Neutrophil (primary cell): ENCODE measurements around the gene TBC1D5.
"Not testable (repeated sequence)": the region's sequence is repeated elsewhere in the genome, so short reads cannot be mapped to it uniquely, and the experiment has no call there.

ENCODE experiments used
- H3K27ac ChIP-seq: fragments of 200-600 bp; sonication (generic); 2 replicates; pipeline ENCODE4 v1.5.1; 2016; ENCODE audit warnings: mild to moderate bottlenecking, moderate library complexity
- H3K27me3 ChIP-seq: fragments of 200-600 bp; sonication (generic); 2 replicates; pipeline ENCODE4 v1.6.0; 2016; ENCODE audit warnings: mild to moderate bottlenecking
- H3K36me3 ChIP-seq: fragments of 200-600 bp; sonication (generic); 2 replicates; pipeline ENCODE4 v1.5.1; 2017
- H3K4me1 ChIP-seq, 2 experiments: fragments of 200-600 bp in 1 of 2; sonication (generic) in 1 of 2; 1 replicate in 1 of 2; 2 replicates in 1 of 2; pipeline versions ENCODE4 v1.5.1 to v1.6.1; 2013 to 2016; ENCODE audit warnings: low read depth in 1 of 2, low read length in 1 of 2, mild to moderate bottlenecking in 1 of 2, moderate library complexity in 1 of 2; ENCODE audit not compliant: control insufficient read depth in 1 of 2, insufficient read depth in 1 of 2
- H3K4me3 ChIP-seq, 2 experiments: fragments of 200-600 bp in 1 of 2; sonication (generic) in 1 of 2; 1 replicate in 1 of 2; 2 replicates in 1 of 2; pipeline ENCODE4 v1.5.1; 2013 to 2016; ENCODE audit warnings: low read depth in 1 of 2, low read length in 1 of 2, mild to moderate bottlenecking in 1 of 2, moderate library complexity in 1 of 2
- H3K9me3 ChIP-seq: fragments of 200-600 bp; sonication (generic); 2 replicates; pipeline ENCODE4 v1.5.1; 2016
- TF ChIP-seq, protein P1 (sequence below): fragments of 200-600 bp; sonication (generic); IDR thresholded peaks from 2 replicates; pipeline ENCODE4 v1.5.1; 2016; ENCODE audit warnings: antibody characterized with exemption

TBC1D5 gene

DNA sequence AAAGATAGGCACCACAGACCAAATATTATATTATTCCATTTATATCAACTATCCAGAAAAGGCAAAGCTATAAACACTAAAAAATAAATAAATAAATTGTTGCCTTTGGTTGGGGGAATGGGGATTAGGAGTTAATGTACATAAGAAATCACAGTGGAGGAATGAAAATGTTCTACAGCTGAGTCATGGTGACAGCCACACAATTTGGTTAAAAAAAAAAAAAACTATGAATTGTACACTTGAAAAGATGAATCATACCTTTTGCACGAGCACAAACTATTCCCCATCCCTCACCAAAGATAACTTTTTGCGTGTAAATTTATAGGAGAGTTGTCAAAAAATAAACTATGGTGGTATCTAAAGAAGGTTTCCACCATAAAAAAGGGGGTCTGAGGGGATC, 103.2 kb downstream of the TBC1D5 start:
- TF ChIP-seq, protein P1, sequence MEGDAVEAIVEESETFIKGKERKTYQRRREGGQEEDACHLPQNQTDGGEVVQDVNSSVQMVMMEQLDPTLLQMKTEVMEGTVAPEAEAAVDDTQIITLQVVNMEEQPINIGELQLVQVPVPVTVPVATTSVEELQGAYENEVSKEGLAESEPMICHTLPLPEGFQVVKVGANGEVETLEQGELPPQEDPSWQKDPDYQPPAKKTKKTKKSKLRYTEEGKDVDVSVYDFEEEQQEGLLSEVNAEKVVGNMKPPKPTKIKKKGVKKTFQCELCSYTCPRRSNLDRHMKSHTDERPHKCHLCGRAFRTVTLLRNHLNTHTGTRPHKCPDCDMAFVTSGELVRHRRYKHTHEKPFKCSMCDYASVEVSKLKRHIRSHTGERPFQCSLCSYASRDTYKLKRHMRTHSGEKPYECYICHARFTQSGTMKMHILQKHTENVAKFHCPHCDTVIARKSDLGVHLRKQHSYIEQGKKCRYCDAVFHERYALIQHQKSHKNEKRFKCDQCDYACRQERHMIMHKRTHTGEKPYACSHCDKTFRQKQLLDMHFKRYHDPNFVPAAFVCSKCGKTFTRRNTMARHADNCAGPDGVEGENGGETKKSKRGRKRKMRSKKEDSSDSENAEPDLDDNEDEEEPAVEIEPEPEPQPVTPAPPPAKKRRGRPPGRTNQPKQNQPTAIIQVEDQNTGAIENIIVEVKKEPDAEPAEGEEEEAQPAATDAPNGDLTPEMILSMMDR = no peak
- Histone ChIP-seq H3K4me3 (no peak overlapping the region), H3K36me3 (no peaks in the 10 kb centered on the region), H3K27me3 (no peaks in the 10 kb centered on the region), H3K9me3 (no peaks in the 10 kb centered on the region), H3K4me1 (peaks cover 0 to 11% of the 10 kb centered on the region in 2 experiments), H3K27ac (no peak overlapping the region)

GRCh38 chr3:17638356-17638755, 104.1 kb downstream of the TBC1D5 start:
- Histone ChIP-seq H3K27me3 (no peaks in the 10 kb centered on the region), H3K36me3 (no peaks in the 10 kb centered on the region), H3K4me3 (no peak overlapping the region), H3K9me3 (no peaks in the 10 kb centered on the region), H3K4me1 (peaks cover 0 to 11% of the 10 kb centered on the region in 2 experiments), H3K27ac (no peak overlapping the region)
- TF ChIP-seq, protein P1 = no peak

DNA sequence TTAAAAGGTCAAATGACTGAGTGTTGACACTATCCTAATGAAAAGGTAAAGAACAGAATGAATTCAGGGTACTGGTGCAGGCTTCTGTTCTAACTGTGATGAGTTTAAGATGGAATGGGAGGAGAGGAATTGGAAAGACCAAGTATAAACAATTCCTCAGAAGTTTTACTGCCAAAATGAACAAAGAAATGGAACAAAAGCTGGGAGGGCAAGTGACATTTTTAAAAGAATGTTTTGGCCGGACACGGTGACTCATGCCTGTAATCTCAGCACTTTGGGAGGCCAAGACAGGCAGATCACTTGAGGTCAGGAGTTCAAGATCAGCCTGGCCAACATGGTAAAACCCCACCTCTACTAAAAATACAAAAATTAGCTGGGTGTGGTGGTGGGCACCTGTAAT, 106.8 kb downstream of the TBC1D5 start:
- not testable (repeated sequence) for H3K4me3 ChIP-seq, H3K36me3 ChIP-seq, H3K27me3 ChIP-seq, H3K27ac ChIP-seq, H3K9me3 ChIP-seq
- H3K4me1 ChIP-seq = peaks cover 10 to 26% of the 10 kb centered on the region in 2 experiments

DNA sequence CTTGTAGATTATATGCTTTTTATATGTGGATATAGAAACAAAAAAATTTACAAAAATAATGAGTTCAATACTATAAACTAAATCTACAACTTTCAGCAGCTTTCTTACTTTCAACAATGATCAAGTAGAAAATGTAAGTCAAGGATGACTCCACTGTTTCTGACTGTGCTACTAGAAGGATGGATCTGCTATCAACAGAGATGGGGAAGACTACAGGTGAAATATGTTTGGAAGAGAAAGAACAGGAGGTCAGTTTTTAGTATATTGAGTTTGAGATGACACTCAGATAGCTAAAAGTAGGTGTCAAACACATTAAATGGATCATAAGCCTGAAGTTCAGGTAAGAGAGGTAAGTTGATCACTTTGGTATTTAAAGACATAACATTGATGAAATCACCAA, 107.5 kb downstream of the TBC1D5 start:
- TF ChIP-seq, protein P1 = no peak
- Histone ChIP-seq H3K4me1 (peaks cover 10 to 26% of the 10 kb centered on the region in 2 experiments), H3K9me3 (no peaks in the 10 kb centered on the region), H3K27me3 (no peaks in the 10 kb centered on the region), H3K36me3 (no peaks in the 10 kb centered on the region), H3K4me3 (no peak overlapping the region), H3K27ac (no peak overlapping the region)

- Histone ChIP-seq H3K4me3 (no peak overlapping the region), H3K4me1 (peaks cover 10 to 31% of the 10 kb centered on the region in 2 experiments), H3K9me3 (no peaks in the 10 kb centered on the region), H3K27me3 (no peaks in the 10 kb centered on the region), H3K27ac (no peak overlapping the region), H3K36me3 (no peaks in the 10 kb centered on the region)
- TF ChIP-seq, protein P1 = no peak
Observed at GRCh38 chr3:17634201-17634600, 108.2 kb downstream of the TBC1D5 start.

- Histone ChIP-seq H3K4me1 (peaks cover 16 to 31% of the 10 kb centered on the region in 2 experiments), H3K27ac (peak overlapping the region; percentile 65), H3K4me3 (peak overlapping the region in 1 of 2 experiments; percentile 11), H3K9me3 (no peaks in the 10 kb centered on the region), H3K27me3 (no peaks in the 10 kb centered on the region), H3K36me3 (no peaks in the 10 kb centered on the region)
- TF ChIP-seq, protein P1 = no peak
Observed at GRCh38 chr3:17632401-17633100, 109.9 kb downstream of the TBC1D5 start.
